A549 (cell line): ENCODE data around the gene WWC1. TPM values are rescaled to one million over a fixed set of nuclear protein-coding genes. Genes with fewer than 3 reads are reported as not detected.
A peak's percentile ranks its signal among the peaks of the same experiment; 100 is the strongest.

ENCODE experiments used
- ATAC-seq, 2 experiments: fragments of 200-7000 bp in 1 of 2; fragments of >200 bp in 1 of 2; cut with Nextera tagmentation in 1 of 2; cut with Tn5 transposase in 1 of 2; 3 replicates each; pipeline versions ENCODE4 v1.8.0 to v1.9.1; 2018 to 2020; ENCODE audit warnings: mild to moderate bottlenecking in 1 of 2, moderate library complexity in 1 of 2
- CTCF ChIA-PET: fragments of 300-600 bp; sonication (Branson Sonifier 250); formaldehyde crosslinking; extraction: SDS; loops from one replicate; lab custom pipeline; 2021; ENCODE audit warnings: antibody characterized with exemption, inconsistent platforms; lab: Yijun Ruan, JAX
- POLR2A ChIA-PET: fragments of 350-600 bp; formaldehyde crosslinking; extraction: SDS; loops from one replicate; lab custom pipeline; 2021; ENCODE audit warnings: antibody characterized with exemption, inconsistent platforms; lab: Yijun Ruan, JAX
- DNase-seq, 2 experiments: peaks; one replicate each; pipeline versions ENCODE4 v3.0.0 to v3.0.0-alpha.2; 2011 to 2016; ENCODE audit warnings: low read depth in 1 of 2, low spot score in 1 of 2
- FAIRE-seq: peaks from 2 replicates; lab custom pipeline; 2011; peaks lifted over from hg19 to GRCh38; lab: Jason Lieb, UNC
- H3K27ac ChIP-seq, 2 experiments: fragments of >200 bp; sonication (Bioruptor Twin); formaldehyde crosslinking; 3 replicates each; pipeline ENCODE4 v1.5.1; 2016 to 2017
- H3K4me1 ChIP-seq: fragments of >200 bp; sonication (Bioruptor Twin); formaldehyde crosslinking; 3 replicates; pipeline ENCODE4 v1.6.1; 2016
- H3K4me2 ChIP-seq: fragments of >200 bp; sonication (Bioruptor Twin); formaldehyde crosslinking; 3 replicates; pipeline ENCODE4 v1.6.1; 2016
- H3K4me3 ChIP-seq: fragments of >200 bp; sonication (Bioruptor Twin); formaldehyde crosslinking; 3 replicates; pipeline ENCODE4 v1.5.1; 2016
- H3K9me3 ChIP-seq: fragments of >200 bp; sonication (Bioruptor Twin); formaldehyde crosslinking; 3 replicates; pipeline ENCODE4 v1.6.1; 2016
- BHLHE40 ChIP-seq: IDR thresholded peaks from 2 replicates; pipeline ENCODE4 v1.6.1; 2012; ENCODE audit warnings: low read depth, low read length, inconsistent platforms
- CEBPB ChIP-seq, 2 experiments: fragments of >200 bp in 1 of 2; sonication (Bioruptor Twin) in 1 of 2; formaldehyde crosslinking in 1 of 2; IDR thresholded peaks; 2 replicates each; pipeline ENCODE4 v1.6.1; 2012 to 2016
- EP300 ChIP-seq, 2 experiments: fragments of >200 bp; sonication (Bioruptor Twin); formaldehyde crosslinking; IDR thresholded peaks; 2 replicates in 1 of 2; 3 replicates in 1 of 2; pipeline ENCODE4 v1.6.1; 2016 to 2017
- FOSL2 ChIP-seq, 2 experiments: fragments of 450-650 bp in 1 of 2; fragments of >200 bp in 1 of 2; sonication (Bioruptor Twin) in 1 of 2; formaldehyde crosslinking; IDR thresholded peaks; 2 replicates each; pipeline versions ENCODE4 v1.5.0 to v1.6.1; 2016 to 2020; ENCODE audit warnings: mild to moderate bottlenecking in 1 of 2, moderate library complexity in 1 of 2
- GATA3 ChIP-seq: IDR thresholded peaks from 2 replicates; pipeline ENCODE4 v1.6.1; 2012; ENCODE audit warnings: borderline replicate concordance
- JUN ChIP-seq, 2 experiments: fragments of >200 bp; sonication (Bioruptor Twin); formaldehyde crosslinking; IDR thresholded peaks; 2 replicates in 1 of 2; 3 replicates in 1 of 2; pipeline ENCODE4 v1.6.1; 2016 to 2017
- JUNB ChIP-seq: fragments of >200 bp; sonication (Bioruptor Twin); formaldehyde crosslinking; IDR thresholded peaks from 2 replicates; pipeline ENCODE4 v1.6.1; 2016
- MAFK ChIP-seq: fragments of 450-650 bp; IDR thresholded peaks from 2 replicates; pipeline ENCODE4 v1.6.1; 2014; ENCODE audit not compliant: partially characterized antibody
- POLR2A ChIP-seq: IDR thresholded peaks from 2 replicates; pipeline ENCODE4 v1.6.1; 2012; ENCODE audit warnings: mild to moderate bottlenecking, low read length
- RAD21 ChIP-seq, 2 experiments: fragments of >200 bp in 1 of 2; sonication (Bioruptor Twin) in 1 of 2; formaldehyde crosslinking in 1 of 2; IDR thresholded peaks in 1 of 2; conservative IDR thresholded peaks in 1 of 2; 2 replicates in 1 of 2; 3 replicates in 1 of 2; pipeline ENCODE4 v1.6.1; 2012 to 2018; ENCODE audit warnings: inconsistent platforms in 1 of 2
- SMC3 ChIP-seq: fragments of >200 bp; sonication (Bioruptor Twin); formaldehyde crosslinking; IDR thresholded peaks from 3 replicates; pipeline ENCODE4 v1.6.1; 2018; ENCODE audit warnings: inconsistent platforms
- ZSCAN20 ChIP-seq: fragments of 250-450 bp; sonication (Bioruptor Pico); IDR thresholded peaks from 2 replicates; pipeline ENCODE4 v1.8.0; 2022; ENCODE audit warnings: mild to moderate bottlenecking, moderate library complexity
- WGBS: methylation state at CpG from one replicate; pipeline ENCODE4 v1.1.6; 2017; ENCODE audit errors: missing lambda C conversion rate; 5-methylcytosine and 5-hydroxymethylcytosine counted together
- polyA plus RNA-seq, 4 experiments: library from polyadenylated mRNA; depleted of rRNA in 3 of 4; stranded (reverse); fragments of >200 nt; fragmentation: RNase III in 1 of 4; extraction: RNeasy Plus Mini Kit Qiagen cat#74134 plus additional on column Dnase treatment in 1 of 4; gene quantifications; 2 replicates in 3 of 4; 3 replicates in 1 of 4; pipeline ENCODE4 v1.2.3, GENCODE V29; 2011 to 2017
- TF ChIP-seq, protein P1 (sequence below): fragments of 250-450 bp; sonication (Bioruptor Pico); IDR thresholded peaks from 2 replicates; pipeline ENCODE4 v1.5.0; 2021; ENCODE audit warnings: mild to moderate bottlenecking, moderate library complexity, borderline replicate concordance
- TF ChIP-seq, protein P2 (sequence below): fragments of >200 bp; sonication (Bioruptor Twin); formaldehyde crosslinking; IDR thresholded peaks from 3 replicates; pipeline ENCODE4 v1.6.1; 2016

Gene WWC1
- polyA plus RNA-seq, 2 of the 4 experiments (the other 2 are of a cell fraction): 88.5 to 98.1 TPM

DNA sequence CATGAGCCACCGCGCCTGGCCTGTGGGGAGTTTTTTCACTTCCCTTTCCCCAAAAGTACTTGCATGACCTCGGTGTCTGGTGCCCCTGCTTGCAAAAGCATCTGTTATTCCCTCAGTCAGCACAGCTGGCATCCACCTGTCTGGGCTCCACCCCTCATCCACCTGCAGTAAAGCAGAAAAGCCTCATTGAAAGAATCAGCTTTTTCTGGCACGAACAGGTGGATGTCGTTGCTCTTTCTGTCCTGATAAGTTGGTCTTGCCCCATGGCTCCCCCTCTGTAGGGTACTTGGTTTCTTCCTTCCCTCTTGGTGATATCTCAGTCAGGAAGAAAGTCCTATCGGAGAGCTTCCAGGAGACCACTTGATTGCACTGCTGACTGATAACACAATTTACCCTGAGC lies 37.4 kb downstream of the WWC1 start:
- Histone ChIP-seq H3K27ac (peak overlapping the region; percentile 98 to 99), H3K9me3 (no peaks in the 10 kb centered on the region), H3K4me2 (peak overlapping the region; percentile 79), H3K4me3 (peak overlapping the region; percentile 20; the same call in 1 of the 3 replicates), H3K4me1 (peaks cover 98% of the 10 kb centered on the region)
- DNase-seq (peak; percentile 71 to 89), ATAC-seq (peak; percentile 59 to 67), FAIRE-seq (no peak)
- 12% methylated on average over 6 of the region's 6 CpGs for WGBS
- ChIA-PET CTCF (interaction anchor here (1.3 to 5.4 kb wide), 4 partner anchors 9 to 37 kb away, joined by 5 to 24 read pairs (median 10); partner anchors contain the start of gene WWC1), POLR2A (no interaction called here)
- TF ChIP-seq BHLHE40 (peak; percentile 44; the same call in 1 of the 2 replicates), POLR2A (no peak), MAFK (peak; percentile 11)

DNA sequence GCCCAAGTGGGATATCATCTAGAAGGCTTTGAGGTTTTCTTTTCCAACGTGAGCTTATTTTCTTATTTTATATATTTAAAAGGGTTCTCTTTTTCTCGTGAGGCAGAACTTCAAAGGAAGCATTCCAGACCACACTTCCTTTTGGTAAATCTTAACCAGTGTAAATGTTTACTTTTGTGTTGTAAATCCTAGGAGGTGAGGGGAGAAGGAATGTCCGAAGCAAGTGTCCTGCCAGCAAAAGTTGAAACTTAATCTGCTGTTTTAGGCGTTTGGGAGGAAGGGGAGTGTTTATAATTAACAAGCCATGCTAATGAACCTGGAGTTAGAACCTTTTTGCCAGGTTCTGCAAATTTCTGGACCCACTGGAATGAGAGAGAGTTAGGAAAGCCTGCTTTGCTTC lies 37.9 kb downstream of the WWC1 start:
- DNase-seq (peak in 1 of 2 experiments; percentile 51), ATAC-seq (peak in 1 of 2 experiments; percentile 3; a peak in 1 of 6 replicates), FAIRE-seq (peak; percentile 13)
- CTCF ChIA-PET: interaction anchor here (1.3 to 5.4 kb wide), 4 partner anchors 8 to 37 kb away, joined by 5 to 24 read pairs (median 10); partner anchors contain the start of gene WWC1
- Histone ChIP-seq H3K4me3 (peak overlapping the region; percentile 20; the same call in 1 of the 3 replicates), H3K4me1 (peaks cover 98% of the 10 kb centered on the region), H3K27ac (peak overlapping the region; percentile 98 to 99), H3K9me3 (no peaks in the 10 kb centered on the region), H3K4me2 (peak overlapping the region; percentile 79)
- TF ChIP-seq, protein P1, sequence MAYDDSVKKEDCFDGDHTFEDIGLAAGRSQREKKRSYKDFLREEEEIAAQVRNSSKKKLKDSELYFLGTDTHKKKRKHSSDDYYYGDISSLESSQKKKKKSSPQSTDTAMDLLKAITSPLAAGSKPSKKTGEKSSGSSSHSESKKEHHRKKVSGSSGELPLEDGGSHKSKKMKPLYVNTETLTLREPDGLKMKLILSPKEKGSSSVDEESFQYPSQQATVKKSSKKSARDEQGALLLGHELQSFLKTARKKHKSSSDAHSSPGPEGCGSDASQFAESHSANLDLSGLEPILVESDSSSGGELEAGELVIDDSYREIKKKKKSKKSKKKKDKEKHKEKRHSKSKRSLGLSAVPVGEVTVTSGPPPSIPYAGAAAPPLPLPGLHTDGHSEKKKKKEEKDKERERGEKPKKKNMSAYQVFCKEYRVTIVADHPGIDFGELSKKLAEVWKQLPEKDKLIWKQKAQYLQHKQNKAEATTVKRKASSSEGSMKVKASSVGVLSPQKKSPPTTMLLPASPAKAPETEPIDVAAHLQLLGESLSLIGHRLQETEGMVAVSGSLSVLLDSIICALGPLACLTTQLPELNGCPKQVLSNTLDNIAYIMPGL (CRISPR knock-in tag): no peak
- peak; percentile 32 for TF ChIP-seq SMC3
- peak in 1 of 2 experiments; percentile 60; a peak in 2 of 5 replicates for TF ChIP-seq JUN (IDR thresholded peaks at IDR 0.05)
- TF ChIP-seq GATA3: peak; percentile 42; the same call in 1 of the 2 replicates
- TF ChIP-seq, protein P2, sequence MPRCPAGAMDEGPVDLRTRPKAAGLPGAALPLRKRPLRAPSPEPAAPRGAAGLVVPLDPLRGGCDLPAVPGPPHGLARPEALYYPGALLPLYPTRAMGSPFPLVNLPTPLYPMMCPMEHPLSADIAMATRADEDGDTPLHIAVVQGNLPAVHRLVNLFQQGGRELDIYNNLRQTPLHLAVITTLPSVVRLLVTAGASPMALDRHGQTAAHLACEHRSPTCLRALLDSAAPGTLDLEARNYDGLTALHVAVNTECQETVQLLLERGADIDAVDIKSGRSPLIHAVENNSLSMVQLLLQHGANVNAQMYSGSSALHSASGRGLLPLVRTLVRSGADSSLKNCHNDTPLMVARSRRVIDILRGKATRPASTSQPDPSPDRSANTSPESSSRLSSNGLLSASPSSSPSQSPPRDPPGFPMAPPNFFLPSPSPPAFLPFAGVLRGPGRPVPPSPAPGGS: 0 out of 3 replicates have a peak, but pooled peaks have one; percentile 46
- TF ChIP-seq CEBPB (IDR thresholded peaks at IDR 0.05): peak in 1 of 2 experiments; percentile 36; a peak in 2 of 4 replicates
- TF ChIP-seq FOSL2 (IDR thresholded peaks at IDR 0.05): no peak
- TF ChIP-seq FOSL2 (CRISPR knock-in tag; IDR thresholded peaks at IDR 0.05): no peak
- TF ChIP-seq JUNB: peak; percentile 56
- TF ChIP-seq EP300 (IDR thresholded peaks at IDR 0.05): peak; percentile 66 to 79; a peak in 4 of 5 replicates
- TF ChIP-seq ZSCAN20: no peak
- peak in 1 of 2 experiments; percentile 36; a peak in 1 of 5 replicates for TF ChIP-seq RAD21 (conservative IDR thresholded peaks at IDR 0.05 in 1 of 2, IDR thresholded peaks at IDR 0.05 in 1 of 2)
- TF ChIP-seq BHLHE40: no peak
- POLR2A ChIA-PET: no interaction called here
- 3% methylated on average over 4 of the region's 4 CpGs for WGBS

DNA sequence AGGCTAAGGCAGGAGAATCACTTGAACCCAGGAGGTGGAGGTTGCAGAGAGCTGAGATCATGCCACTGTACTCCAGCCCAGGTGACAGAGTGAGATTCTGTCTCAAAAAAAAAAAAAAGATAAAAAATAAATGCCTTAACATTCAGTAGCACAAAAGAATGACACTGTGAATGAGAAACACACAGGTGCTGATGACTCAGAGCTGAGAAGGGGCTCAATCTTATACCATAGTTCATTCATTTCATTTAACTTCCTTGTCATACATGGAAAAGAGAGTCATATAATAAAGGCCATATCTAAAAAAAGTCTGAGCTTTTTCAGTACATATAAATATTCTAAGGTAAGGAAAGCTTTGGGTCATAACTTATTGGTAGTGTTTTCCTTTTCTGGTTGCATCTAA lies 40.6 kb downstream of the WWC1 start:
- no peak for DNase-seq
- Histone ChIP-seq H3K4me2 (peak overlapping the region; percentile 79; the same call in 2 of the 3 replicates), H3K4me1 (peaks cover 89% of the 10 kb centered on the region), H3K4me3 (no peak overlapping the region), H3K27ac (peak overlapping the region; percentile 98 to 99), H3K9me3 (no peaks in the 10 kb centered on the region)
- ChIA-PET CTCF (interaction anchor here (0.9 to 2.2 kb wide), 4 partner anchors 36 to 63 kb away, joined by 3 to 16 read pairs (median 4); partner anchors contain the start of gene WWC1), POLR2A (no interaction called here)
- no peak for ATAC-seq
- FAIRE-seq: no peak
- TF ChIP-seq, protein P1 (CRISPR knock-in tag): no peak
- TF ChIP-seq FOSL2 (IDR thresholded peaks at IDR 0.05): no peak
- peak; percentile 21; the same call in 1 of the 2 replicates for TF ChIP-seq FOSL2 (CRISPR knock-in tag; IDR thresholded peaks at IDR 0.05)
